Suprapubic skin (tissue), 3 donors: ENCODE measurements around the gene CNTRL.

Experiments used
- POLR2A ChIP-seq, 2 donors: fragments of 450-650 bp; IDR thresholded peaks; one replicate each; pipeline ENCODE4 v1.6.1; 2017; ENCODE audit warnings: antibody characterized with exemption in 2 of 2, mild to moderate bottlenecking in 2 of 2, moderate library complexity in 2 of 2
- TF ChIP-seq, protein P1 (sequence below), 2 donors: fragments of 200-600 bp in 1 of 2; fragments of 450-650 bp in 1 of 2; sonication (generic) in 1 of 2; IDR thresholded peaks; one replicate each; pipeline ENCODE4 v1.5.1; 2016 to 2019; ENCODE audit warnings: antibody characterized with exemption in 2 of 2, mild to moderate bottlenecking in 1 of 2, moderate library complexity in 1 of 2

DNA sequence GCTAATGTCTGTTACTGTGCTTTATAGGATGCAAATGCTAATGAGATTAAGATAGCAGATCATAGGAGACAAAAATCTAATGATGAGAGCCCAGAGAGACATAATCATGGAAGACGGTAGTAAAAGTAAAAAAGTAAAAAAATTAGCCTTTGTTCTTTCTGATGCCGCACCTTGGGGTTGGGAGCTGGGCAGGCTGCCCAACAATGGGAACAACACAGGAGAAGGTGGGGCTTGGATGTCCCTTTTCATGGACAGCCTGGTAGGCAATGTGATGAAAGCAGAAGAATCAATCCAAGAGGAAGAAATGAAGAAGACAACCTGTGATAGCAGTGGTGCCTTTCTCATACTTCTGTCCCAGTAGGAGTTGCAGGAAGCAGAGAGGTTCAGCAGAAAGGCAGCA is 69.7 kb downstream of the CNTRL start:
- TF ChIP-seq, protein P1, sequence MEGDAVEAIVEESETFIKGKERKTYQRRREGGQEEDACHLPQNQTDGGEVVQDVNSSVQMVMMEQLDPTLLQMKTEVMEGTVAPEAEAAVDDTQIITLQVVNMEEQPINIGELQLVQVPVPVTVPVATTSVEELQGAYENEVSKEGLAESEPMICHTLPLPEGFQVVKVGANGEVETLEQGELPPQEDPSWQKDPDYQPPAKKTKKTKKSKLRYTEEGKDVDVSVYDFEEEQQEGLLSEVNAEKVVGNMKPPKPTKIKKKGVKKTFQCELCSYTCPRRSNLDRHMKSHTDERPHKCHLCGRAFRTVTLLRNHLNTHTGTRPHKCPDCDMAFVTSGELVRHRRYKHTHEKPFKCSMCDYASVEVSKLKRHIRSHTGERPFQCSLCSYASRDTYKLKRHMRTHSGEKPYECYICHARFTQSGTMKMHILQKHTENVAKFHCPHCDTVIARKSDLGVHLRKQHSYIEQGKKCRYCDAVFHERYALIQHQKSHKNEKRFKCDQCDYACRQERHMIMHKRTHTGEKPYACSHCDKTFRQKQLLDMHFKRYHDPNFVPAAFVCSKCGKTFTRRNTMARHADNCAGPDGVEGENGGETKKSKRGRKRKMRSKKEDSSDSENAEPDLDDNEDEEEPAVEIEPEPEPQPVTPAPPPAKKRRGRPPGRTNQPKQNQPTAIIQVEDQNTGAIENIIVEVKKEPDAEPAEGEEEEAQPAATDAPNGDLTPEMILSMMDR (IDR thresholded peaks at IDR 0.05) = no peak
- no peak for TF ChIP-seq POLR2A (IDR thresholded peaks at IDR 0.05)
